Spleen (tissue), 7 donors: ENCODE results near the gene ARL6IP4.

Experiments used
- POLR2A ChIP-seq, 3 donors: fragments of 450-650 bp; IDR thresholded peaks; one replicate each; pipeline ENCODE4 v1.5.1; 2017; ENCODE audit warnings: antibody characterized with exemption in 3 of 3, mild to moderate bottlenecking in 1 of 3
- POLR2AphosphoS5 ChIP-seq, 3 donors: sonication (generic); formaldehyde crosslinking; IDR thresholded peaks; one replicate each; pipeline ENCODE4 v1.5.1; 2017; ENCODE audit warnings: antibody characterized with exemption in 3 of 3
- TF ChIP-seq, protein P1 (sequence below), 11 experiments: fragments of 200-600 bp in 7 of 11; fragments of 450-650 bp in 4 of 11; sonication (generic) in 4 of 11; IDR thresholded peaks in 8 of 11; conservative IDR thresholded peaks in 3 of 11; 1 replicate in 7 of 11; 2 replicates in 4 of 11; pipeline versions ENCODE4 v1.4.0 to v1.8.0; 2016 to 2021; ENCODE audit warnings: antibody characterized with exemption in 11 of 11, inconsistent platforms in 4 of 11, mild to moderate bottlenecking in 1 of 11
- donor health status: DM: no; HTN: no; CAD: no; lungs with moderate emphysema.
- donor health status: DM: no; HTN: no; CAD: no.
- donor health status: DM: no; HTN: no; CAD: no.

DNA sequence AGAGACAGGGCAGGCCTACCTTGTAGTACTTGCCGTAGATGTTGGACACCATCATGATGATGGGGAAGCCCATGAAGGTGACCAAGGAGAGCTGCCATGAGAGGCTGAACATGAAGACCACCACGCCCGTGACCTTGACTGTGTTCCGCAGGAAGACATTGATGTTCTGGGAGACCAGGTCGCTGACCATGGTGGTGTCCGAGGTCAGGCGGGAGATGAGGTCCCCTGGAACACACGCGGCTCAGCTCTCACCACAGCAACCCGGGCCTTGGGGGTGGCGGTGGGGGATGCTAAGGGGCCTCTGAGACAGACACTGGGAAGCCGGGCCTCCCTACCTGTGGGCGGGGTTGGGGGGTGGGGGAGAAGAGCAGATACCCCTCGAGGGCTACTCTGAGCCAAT is 31.9 kb upstream of the ARL6IP4 start:
- no peak for TF ChIP-seq POLR2AphosphoS5 (IDR thresholded peaks at IDR 0.05)
- TF ChIP-seq, protein P1, sequence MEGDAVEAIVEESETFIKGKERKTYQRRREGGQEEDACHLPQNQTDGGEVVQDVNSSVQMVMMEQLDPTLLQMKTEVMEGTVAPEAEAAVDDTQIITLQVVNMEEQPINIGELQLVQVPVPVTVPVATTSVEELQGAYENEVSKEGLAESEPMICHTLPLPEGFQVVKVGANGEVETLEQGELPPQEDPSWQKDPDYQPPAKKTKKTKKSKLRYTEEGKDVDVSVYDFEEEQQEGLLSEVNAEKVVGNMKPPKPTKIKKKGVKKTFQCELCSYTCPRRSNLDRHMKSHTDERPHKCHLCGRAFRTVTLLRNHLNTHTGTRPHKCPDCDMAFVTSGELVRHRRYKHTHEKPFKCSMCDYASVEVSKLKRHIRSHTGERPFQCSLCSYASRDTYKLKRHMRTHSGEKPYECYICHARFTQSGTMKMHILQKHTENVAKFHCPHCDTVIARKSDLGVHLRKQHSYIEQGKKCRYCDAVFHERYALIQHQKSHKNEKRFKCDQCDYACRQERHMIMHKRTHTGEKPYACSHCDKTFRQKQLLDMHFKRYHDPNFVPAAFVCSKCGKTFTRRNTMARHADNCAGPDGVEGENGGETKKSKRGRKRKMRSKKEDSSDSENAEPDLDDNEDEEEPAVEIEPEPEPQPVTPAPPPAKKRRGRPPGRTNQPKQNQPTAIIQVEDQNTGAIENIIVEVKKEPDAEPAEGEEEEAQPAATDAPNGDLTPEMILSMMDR (IDR thresholded peaks at IDR 0.05 in 8 of 11, conservative IDR thresholded peaks at IDR 0.05 in 3 of 11): no peak
- no peak for TF ChIP-seq POLR2A (IDR thresholded peaks at IDR 0.05)
